ENCODE data around the gene PLEKHA7.
"Not testable (repeated sequence)": the region's sequence is repeated elsewhere in the genome, so short reads cannot be mapped to it uniquely, and the experiment has no call there.

Gene PLEKHA7

GRCh38 chr11:16973338-16973964 lies 40.8 kb downstream of the PLEKHA7 start:
- DNase-seq, result no peak

GRCh38 chr11:16969010-16969999 lies 44.9 kb downstream of the PLEKHA7 start:
- DNase-seq, result no peak

- no peak for DNase-seq
Measured at GRCh38 chr11:16968196-16968595, 46.0 kb downstream of the PLEKHA7 start.

- no peak for DNase-seq
Measured at GRCh38 chr11:16966930-16967671, 47.1 kb downstream of the PLEKHA7 start.

GRCh38 chr11:16964501-16964900 lies 49.7 kb downstream of the PLEKHA7 start:
- DNase-seq, result no peak

- no peak for DNase-seq
Measured at GRCh38 chr11:16963316-16963876, 50.8 kb downstream of the PLEKHA7 start.

- DNase-seq, result not testable (repeated sequence)
Measured at GRCh38 chr11:16962589-16962988, 51.6 kb downstream of the PLEKHA7 start.

GRCh38 chr11:16962146-16962545 lies 52.1 kb downstream of the PLEKHA7 start:
- DNase-seq, result no peak

GRCh38 chr11:16960250-16960649 lies 54.0 kb downstream of the PLEKHA7 start:
- no peak for DNase-seq

- DNase-seq, result no peak
Measured at GRCh38 chr11:16959602-16960001, 54.6 kb downstream of the PLEKHA7 start.

- DNase-seq, result no peak
Measured at GRCh38 chr11:16958833-16959232, 55.4 kb downstream of the PLEKHA7 start.

- no peak for DNase-seq
Measured at GRCh38 chr11:16956538-16957153, 57.6 kb downstream of the PLEKHA7 start.

- no peak for DNase-seq
Measured at GRCh38 chr11:16953663-16954062, 60.6 kb downstream of the PLEKHA7 start.

GRCh38 chr11:16946477-16947282 lies 67.5 kb downstream of the PLEKHA7 start:
- no peak for DNase-seq

- peak; percentile 2 for DNase-seq
Measured at GRCh38 chr11:16945671-16946469, 68.3 kb downstream of the PLEKHA7 start.

GRCh38 chr11:16942911-16943310 lies 71.3 kb downstream of the PLEKHA7 start:
- no peak for DNase-seq

- no peak for DNase-seq
Measured at GRCh38 chr11:16942342-16942741, 71.9 kb downstream of the PLEKHA7 start.

- no peak for DNase-seq
Measured at GRCh38 chr11:16941935-16942334, 72.3 kb downstream of the PLEKHA7 start.

- no peak for DNase-seq
Measured at GRCh38 chr11:16938061-16938460, 76.2 kb downstream of the PLEKHA7 start.

- no peak for DNase-seq
Measured at GRCh38 chr11:16936643-16937042, 77.6 kb downstream of the PLEKHA7 start.
